HEK293 (cell line): Measurements from ENCODE around the gene CS.
A peak's percentile ranks its signal among the peaks of the same experiment; 100 is the strongest.

ENCODE experiments used
- BCL11B ChIP-seq: fragments of 450-650 bp; formaldehyde crosslinking; IDR thresholded peaks from 2 replicates; pipeline ENCODE4 v1.5.1; 2016; ENCODE audit warnings: low read depth, missing biosample characterization, missing genetic modification characterization
- CTCF ChIP-seq: fragments of 450-650 bp; formaldehyde crosslinking; IDR thresholded peaks from 2 replicates; pipeline ENCODE4 v1.5.1; 2016; ENCODE audit warnings: missing biosample characterization, missing genetic modification characterization
- EGR2 ChIP-seq: fragments of 450-650 bp; formaldehyde crosslinking; IDR thresholded peaks from 2 replicates; pipeline ENCODE4 v1.5.1; 2016; ENCODE audit warnings: low read depth, missing biosample characterization, missing genetic modification characterization
- ELK4 ChIP-seq: IDR thresholded peaks from 2 replicates; pipeline ENCODE4 v1.6.1; 2011; ENCODE audit warnings: mild to moderate bottlenecking, low read depth, low read length, borderline replicate concordance
- HOXD13 ChIP-seq: sonication (generic); formaldehyde crosslinking; IDR thresholded peaks from 2 replicates; pipeline ENCODE4 v1.8.0; 2022; ENCODE audit warnings: missing genetic modification reagents, borderline replicate concordance
- KLF17 ChIP-seq: fragments of 450-650 bp; formaldehyde crosslinking; IDR thresholded peaks from 2 replicates; pipeline ENCODE4 v1.5.1; 2016; ENCODE audit warnings: missing biosample characterization, missing genetic modification characterization
- PRDM10 ChIP-seq: fragments of 450-650 bp; formaldehyde crosslinking; IDR thresholded peaks from 2 replicates; pipeline ENCODE4 v1.5.1; 2016; ENCODE audit warnings: missing biosample characterization, missing genetic modification characterization
- SCRT2 ChIP-seq: fragments of 450-650 bp; formaldehyde crosslinking; IDR thresholded peaks from 2 replicates; pipeline ENCODE4 v1.5.1; 2016; ENCODE audit warnings: missing biosample characterization, missing genetic modification characterization
- ZBTB26 ChIP-seq: fragments of 450-650 bp; formaldehyde crosslinking; optimal IDR thresholded peaks from 2 replicates; pipeline ENCODE3; 2016; ENCODE audit warnings: missing biosample characterization, mild to moderate bottlenecking, missing genetic modification characterization
- ZEB2 ChIP-seq: fragments of 450-650 bp; formaldehyde crosslinking; IDR thresholded peaks from 2 replicates; pipeline ENCODE4 v1.5.1; 2016; ENCODE audit warnings: missing biosample characterization, missing genetic modification characterization
- ZFHX2 ChIP-seq: fragments of 450-650 bp; formaldehyde crosslinking; conservative IDR thresholded peaks from 2 replicates; pipeline ENCODE4 v1.5.1; 2016; ENCODE audit warnings: missing biosample characterization, missing genetic modification characterization
- ZFP3 ChIP-seq: fragments of 450-650 bp; formaldehyde crosslinking; IDR thresholded peaks from 2 replicates; pipeline ENCODE4 v1.5.1; 2016; ENCODE audit warnings: low read depth, missing biosample characterization, missing genetic modification characterization
- ZIC2 ChIP-seq: fragments of 450-650 bp; formaldehyde crosslinking; IDR thresholded peaks from 2 replicates; pipeline ENCODE4 v1.5.1; 2016; ENCODE audit warnings: missing biosample characterization, missing genetic modification characterization
- ZNF157 ChIP-seq: fragments of 450-650 bp; formaldehyde crosslinking; IDR thresholded peaks from 2 replicates; pipeline ENCODE4 v1.5.1; 2016; ENCODE audit warnings: missing biosample characterization, missing genetic modification characterization
- ZNF174 ChIP-seq: fragments of 450-650 bp; formaldehyde crosslinking; IDR thresholded peaks from 2 replicates; pipeline ENCODE4 v1.5.0; 2017; ENCODE audit warnings: missing biosample characterization, mild to moderate bottlenecking, missing genetic modification characterization
- ZNF350 ChIP-seq: fragments of 450-650 bp; formaldehyde crosslinking; IDR thresholded peaks from 2 replicates; pipeline ENCODE4 v1.5.0; 2017; ENCODE audit warnings: missing biosample characterization, mild to moderate bottlenecking, missing genetic modification characterization
- ZNF416 ChIP-seq: fragments of 450-650 bp; formaldehyde crosslinking; IDR thresholded peaks from 2 replicates; pipeline ENCODE4 v1.5.1; 2016; ENCODE audit warnings: missing biosample characterization, missing genetic modification characterization
- ZNF488 ChIP-seq: fragments of 450-650 bp; formaldehyde crosslinking; IDR thresholded peaks from 2 replicates; pipeline ENCODE4 v1.5.1; 2016; ENCODE audit warnings: missing biosample characterization, missing genetic modification characterization
- ZNF501 ChIP-seq: fragments of 450-650 bp; formaldehyde crosslinking; IDR thresholded peaks from 2 replicates; pipeline ENCODE4 v1.5.1; 2016; ENCODE audit warnings: missing biosample characterization, missing genetic modification characterization
- ZNF549 ChIP-seq: fragments of 450-650 bp; IDR thresholded peaks from 2 replicates; pipeline ENCODE4 v1.5.1; 2018; ENCODE audit warnings: missing biosample characterization, missing genetic modification characterization, mild to moderate bottlenecking, inconsistent platforms, moderate library complexity
- ZNF561 ChIP-seq: fragments of 450-650 bp; IDR thresholded peaks from 2 replicates; pipeline ENCODE4 v1.5.1; 2018; ENCODE audit warnings: missing biosample characterization, missing genetic modification characterization, borderline replicate concordance
- ZNF596 ChIP-seq: fragments of 450-650 bp; IDR thresholded peaks from 2 replicates; pipeline ENCODE4 v1.5.0; 2018; ENCODE audit warnings: missing biosample characterization, mild to moderate bottlenecking, missing genetic modification characterization, moderate library complexity
- ZNF610 ChIP-seq: fragments of 450-650 bp; formaldehyde crosslinking; IDR thresholded peaks from 2 replicates; pipeline ENCODE4 v1.5.1; 2016; ENCODE audit warnings: missing biosample characterization, missing genetic modification characterization, borderline replicate concordance
- ZNF747 ChIP-seq: fragments of 450-650 bp; formaldehyde crosslinking; IDR thresholded peaks from 2 replicates; pipeline ENCODE4 v1.5.1; 2016; ENCODE audit warnings: missing biosample characterization, missing genetic modification characterization
- ZXDB ChIP-seq: fragments of 450-650 bp; formaldehyde crosslinking; IDR thresholded peaks from 2 replicates; pipeline ENCODE4 v1.5.1; 2016; ENCODE audit warnings: missing biosample characterization, missing genetic modification characterization
- TF ChIP-seq, protein P1 (sequence below): fragments of 450-650 bp; formaldehyde crosslinking; IDR thresholded peaks from 2 replicates; pipeline ENCODE4 v1.5.1; 2017; ENCODE audit warnings: missing biosample characterization, missing genetic modification characterization
- TF ChIP-seq, protein P2 (sequence below): sonication (generic); formaldehyde crosslinking; IDR thresholded peaks from 2 replicates; pipeline ENCODE4 v1.8.1; 2022; ENCODE audit warnings: mild to moderate bottlenecking, moderate library complexity, missing genetic modification reagents

Gene CS

GRCh38 chr12:56224102-56224701 lies 75.9 kb downstream of the CS start, which contains the start of gene NABP2 (continued):
- TF ChIP-seq ZNF350 (tag by site-specific recombination): peak; percentile 100
- TF ChIP-seq, protein P1, sequence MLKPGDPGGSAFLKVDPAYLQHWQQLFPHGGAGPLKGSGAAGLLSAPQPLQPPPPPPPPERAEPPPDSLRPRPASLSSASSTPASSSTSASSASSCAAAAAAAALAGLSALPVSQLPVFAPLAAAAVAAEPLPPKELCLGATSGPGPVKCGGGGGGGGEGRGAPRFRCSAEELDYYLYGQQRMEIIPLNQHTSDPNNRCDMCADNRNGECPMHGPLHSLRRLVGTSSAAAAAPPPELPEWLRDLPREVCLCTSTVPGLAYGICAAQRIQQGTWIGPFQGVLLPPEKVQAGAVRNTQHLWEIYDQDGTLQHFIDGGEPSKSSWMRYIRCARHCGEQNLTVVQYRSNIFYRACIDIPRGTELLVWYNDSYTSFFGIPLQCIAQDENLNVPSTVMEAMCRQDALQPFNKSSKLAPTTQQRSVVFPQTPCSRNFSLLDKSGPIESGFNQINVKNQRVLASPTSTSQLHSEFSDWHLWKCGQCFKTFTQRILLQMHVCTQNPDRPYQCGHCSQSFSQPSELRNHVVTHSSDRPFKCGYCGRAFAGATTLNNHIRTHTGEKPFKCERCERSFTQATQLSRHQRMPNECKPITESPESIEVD (tag by site-specific recombination): no peak
- TF ChIP-seq ZNF501 (tag by site-specific recombination): peak; percentile 71; the same call in 1 of the 2 replicates
- TF ChIP-seq ZBTB26 (tag by site-specific recombination): peak; percentile 87
- TF ChIP-seq ELK4: peak; percentile 78; the same call in 1 of the 2 replicates
- no peak for TF ChIP-seq ZNF549
- TF ChIP-seq ZNF157: no peak
- peak; percentile 98 for TF ChIP-seq CTCF (tag by site-specific recombination)
- TF ChIP-seq ZFHX2 (tag by site-specific recombination): peak; percentile 67
- TF ChIP-seq ZNF610 (tag by site-specific recombination): no peak
- peak; percentile 36; the same call in 1 of the 2 replicates for TF ChIP-seq EGR2 (tag by site-specific recombination)
- TF ChIP-seq, protein P2, sequence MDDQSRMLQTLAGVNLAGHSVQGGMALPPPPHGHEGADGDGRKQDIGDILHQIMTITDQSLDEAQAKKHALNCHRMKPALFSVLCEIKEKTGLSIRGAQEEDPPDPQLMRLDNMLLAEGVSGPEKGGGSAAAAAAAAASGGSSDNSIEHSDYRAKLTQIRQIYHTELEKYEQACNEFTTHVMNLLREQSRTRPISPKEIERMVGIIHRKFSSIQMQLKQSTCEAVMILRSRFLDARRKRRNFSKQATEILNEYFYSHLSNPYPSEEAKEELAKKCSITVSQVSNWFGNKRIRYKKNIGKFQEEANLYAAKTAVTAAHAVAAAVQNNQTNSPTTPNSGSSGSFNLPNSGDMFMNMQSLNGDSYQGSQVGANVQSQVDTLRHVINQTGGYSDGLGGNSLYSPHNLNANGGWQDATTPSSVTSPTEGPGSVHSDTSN (CRISPR knock-in tag): 0 out of 2 replicates have a peak, but pooled peaks have one; percentile 56
- TF ChIP-seq ZEB2: peak; percentile 92
- TF ChIP-seq ZNF561 (tag by site-specific recombination): peak; percentile 76
- TF ChIP-seq BCL11B: no peak
- TF ChIP-seq ZNF747 (tag by site-specific recombination): no peak
- no peak for TF ChIP-seq ZFP3 (tag by site-specific recombination)
- peak; percentile 78 for TF ChIP-seq KLF17 (tag by site-specific recombination)
- TF ChIP-seq ZNF174: no peak
- TF ChIP-seq SCRT2 (tag by site-specific recombination): no peak
- no peak for TF ChIP-seq HOXD13
- peak; percentile 80 for TF ChIP-seq ZIC2 (tag by site-specific recombination)
- TF ChIP-seq ZNF488: no peak
- TF ChIP-seq PRDM10 (tag by site-specific recombination): peak; percentile 78
- no peak for TF ChIP-seq ZNF416
- no peak for TF ChIP-seq ZNF596 (tag by site-specific recombination)
- TF ChIP-seq ZXDB: peak; percentile 93
